GM21619 (cell line): ENCODE measurements around the gene DCLRE1A.

ENCODE experiments used
- ATAC-seq: cut with Tn5 transposase; IDR thresholded peaks from one replicate; pipeline ENCODE4 v1.9.1; 2021; ENCODE audit not compliant: unreplicated experiment

Gene DCLRE1A

DNA sequence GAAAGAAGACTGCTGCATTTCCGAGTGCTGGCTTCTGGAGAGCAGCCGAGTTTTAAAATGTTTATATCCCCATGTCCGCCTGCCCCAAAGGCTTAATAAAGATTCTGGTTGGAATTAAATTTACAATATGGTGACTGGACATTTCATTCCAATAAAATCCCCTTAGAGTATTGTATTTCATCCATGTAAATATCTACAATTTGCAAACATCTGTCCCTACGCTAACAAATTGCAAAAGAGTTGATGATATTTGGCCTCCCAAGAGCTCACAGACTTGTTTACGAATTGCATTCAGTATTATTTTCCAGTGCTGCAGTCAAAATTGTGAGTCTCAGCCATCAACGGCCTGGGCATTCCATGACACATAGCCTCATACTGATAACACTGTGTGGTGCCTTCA is 52.3 kb downstream of the DCLRE1A start:
- ATAC-seq: no peak

DNA sequence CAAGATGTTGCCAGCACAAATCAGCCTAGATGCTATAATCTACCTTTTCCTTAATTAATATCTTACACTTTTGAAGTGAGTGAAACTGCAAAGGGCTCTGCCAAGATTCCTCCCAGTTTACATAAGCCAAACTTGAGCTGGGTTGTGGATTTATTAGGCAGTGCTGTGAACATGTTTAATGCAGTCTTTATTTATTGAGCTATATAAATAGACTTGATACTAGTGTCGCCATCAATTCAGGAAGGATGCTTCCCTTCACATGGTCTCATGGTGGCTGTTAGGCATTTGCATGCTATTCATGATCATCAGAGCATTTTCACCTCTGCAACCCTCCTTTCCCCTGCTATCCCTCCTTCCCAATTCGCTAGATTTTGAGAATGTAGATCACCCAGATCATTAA is 62.2 kb downstream of the DCLRE1A start:
- ATAC-seq: no peak

DNA sequence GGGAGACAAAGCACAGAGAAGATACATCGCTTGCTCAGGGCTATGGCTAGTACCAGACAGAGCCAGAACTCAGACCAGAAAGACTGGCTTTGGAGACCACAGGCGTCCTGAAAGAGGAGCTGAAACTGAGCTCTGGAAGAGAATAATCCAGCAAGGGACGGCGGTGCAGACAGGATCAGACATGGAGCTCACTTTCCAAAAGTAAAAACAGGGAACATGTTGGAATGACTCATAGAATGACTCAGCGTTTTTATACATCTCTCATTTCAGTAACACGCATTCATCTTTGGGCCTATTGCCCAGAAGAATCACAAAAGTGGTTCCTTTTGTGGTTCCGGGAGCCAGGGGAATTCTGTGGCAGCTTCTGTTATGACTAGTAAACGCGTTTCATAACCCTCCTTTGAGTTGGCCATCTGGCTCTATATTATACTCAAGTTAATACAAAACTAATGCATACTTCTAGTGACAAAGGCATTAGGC is 65.2 kb downstream of the DCLRE1A start:
- ATAC-seq: peak; percentile 90
